ENCODE data around the gene PCGF2. TPM values are rescaled to one million over a fixed set of nuclear protein-coding genes. Genes with fewer than 3 reads are reported as not detected.

PCGF2 gene
- total and polyA plus RNA-seq, 9 of the 15 experiments (the other 6 are each of a cell fraction or from before 2014, with no cell fraction given), result 1.3 to 33.4 (median 7.0) TPM

GRCh38 chr17:38710604-38710962 is 37.6 kb downstream of the PCGF2 start:
- peaks cover 25% of the 10 kb centered on the region for H3K79me2 ChIP-seq (ENCODE audit: control insufficient read depth, insufficient read depth, low read length)
- H4K20me1 ChIP-seq (replicated peaks; ENCODE audit: control insufficient read depth, insufficient read depth, low read length), result peaks cover 8% of the 10 kb centered on the region; the same call in 1 of the 2 replicates
- FAIRE-seq (no peak), DNase-seq (ENCODE audit: extremely low read depth in 1 of 4, low spot score in 3 of 4) (no peak), ATAC-seq (peak; percentile 4; the same call in 2 of the 3 replicates)
- no peak overlapping the region for H3K4me3 ChIP-seq
- H2AFZ ChIP-seq (ENCODE audit: low read depth, low read length), result no peak overlapping the region
- intact Hi-C loops (cut with micrococcal nuclease), result no loop called here
- 65% methylated on average over 3 of the region's 3 CpGs for WGBS (ENCODE audit: insufficient coverage, low coverage, missing lambda C conversion rate)
- H3K4me2 ChIP-seq (ENCODE audit: insufficient read depth, low read length), result peak overlapping the region; percentile 20; the same call in 1 of the 2 replicates
- CTCF ChIA-PET (ENCODE audit: low intra/inter-chr PET ratio), result no interaction called here
- H3K9ac ChIP-seq (ENCODE audit: insufficient read depth in 1 of 2, low read depth in 2 of 2, low read length in 2 of 2), result peak overlapping the region in 1 of 2 experiments; percentile 83; a peak in 1 of 4 replicates
- no peaks in the 10 kb centered on the region for H3K27me3 ChIP-seq (ENCODE audit: control insufficient read depth in 2 of 2, insufficient read depth in 2 of 2, low read length in 2 of 2)
- no peak overlapping the region; the same call in 2 of the 3 replicates for H3K27ac ChIP-seq (ENCODE audit: extremely low read depth, low read depth, low read length)
- H3K9me3 ChIP-seq (replicated peaks; ENCODE audit: control insufficient read depth, insufficient read depth, low read depth, low read length), result no peaks in the 10 kb centered on the region
- TF ChIP-seq, protein P1, sequence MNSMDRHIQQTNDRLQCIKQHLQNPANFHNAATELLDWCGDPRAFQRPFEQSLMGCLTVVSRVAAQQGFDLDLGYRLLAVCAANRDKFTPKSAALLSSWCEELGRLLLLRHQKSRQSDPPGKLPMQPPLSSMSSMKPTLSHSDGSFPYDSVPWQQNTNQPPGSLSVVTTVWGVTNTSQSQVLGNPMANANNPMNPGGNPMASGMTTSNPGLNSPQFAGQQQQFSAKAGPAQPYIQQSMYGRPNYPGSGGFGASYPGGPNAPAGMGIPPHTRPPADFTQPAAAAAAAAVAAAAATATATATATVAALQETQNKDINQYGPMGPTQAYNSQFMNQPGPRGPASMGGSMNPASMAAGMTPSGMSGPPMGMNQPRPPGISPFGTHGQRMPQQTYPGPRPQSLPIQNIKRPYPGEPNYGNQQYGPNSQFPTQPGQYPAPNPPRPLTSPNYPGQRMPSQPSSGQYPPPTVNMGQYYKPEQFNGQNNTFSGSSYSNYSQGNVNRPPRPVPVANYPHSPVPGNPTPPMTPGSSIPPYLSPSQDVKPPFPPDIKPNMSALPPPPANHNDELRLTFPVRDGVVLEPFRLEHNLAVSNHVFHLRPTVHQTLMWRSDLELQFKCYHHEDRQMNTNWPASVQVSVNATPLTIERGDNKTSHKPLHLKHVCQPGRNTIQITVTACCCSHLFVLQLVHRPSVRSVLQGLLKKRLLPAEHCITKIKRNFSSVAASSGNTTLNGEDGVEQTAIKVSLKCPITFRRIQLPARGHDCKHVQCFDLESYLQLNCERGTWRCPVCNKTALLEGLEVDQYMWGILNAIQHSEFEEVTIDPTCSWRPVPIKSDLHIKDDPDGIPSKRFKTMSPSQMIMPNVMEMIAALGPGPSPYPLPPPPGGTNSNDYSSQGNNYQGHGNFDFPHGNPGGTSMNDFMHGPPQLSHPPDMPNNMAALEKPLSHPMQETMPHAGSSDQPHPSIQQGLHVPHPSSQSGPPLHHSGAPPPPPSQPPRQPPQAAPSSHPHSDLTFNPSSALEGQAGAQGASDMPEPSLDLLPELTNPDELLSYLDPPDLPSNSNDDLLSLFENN (IDR thresholded peaks at IDR 0.05; ENCODE audit: low read depth in 2 of 2, low read length in 2 of 2), result no peak
- TF ChIP-seq CSDE1 (IDR thresholded peaks at IDR 0.05) (no peak), L3MBTL2 (IDR thresholded peaks at IDR 0.05) (no peak), PTTG1 (tag; IDR thresholded peaks at IDR 0.05; ENCODE audit: low read depth) (no peak), THRA (IDR thresholded peaks at IDR 0.05) (no peak), E2F8 (IDR thresholded peaks at IDR 0.05; ENCODE audit: low read depth, partially characterized antibody) (no peak), CREB3 (tag; conservative IDR thresholded peaks at IDR 0.05; ENCODE audit: low read depth) (no peak)
- TF ChIP-seq, protein P2, sequence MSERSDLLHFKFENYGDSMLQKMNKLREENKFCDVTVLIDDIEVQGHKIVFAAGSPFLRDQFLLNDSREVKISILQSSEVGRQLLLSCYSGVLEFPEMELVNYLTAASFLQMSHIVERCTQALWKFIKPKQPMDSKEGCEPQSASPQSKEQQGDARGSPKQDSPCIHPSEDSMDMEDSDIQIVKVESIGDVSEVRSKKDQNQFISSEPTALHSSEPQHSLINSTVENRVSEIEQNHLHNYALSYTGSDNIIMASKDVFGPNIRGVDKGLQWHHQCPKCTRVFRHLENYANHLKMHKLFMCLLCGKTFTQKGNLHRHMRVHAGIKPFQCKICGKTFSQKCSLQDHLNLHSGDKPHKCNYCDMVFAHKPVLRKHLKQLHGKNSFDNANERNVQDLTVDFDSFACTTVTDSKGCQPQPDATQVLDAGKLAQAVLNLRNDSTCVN (CRISPR knock-in tag; IDR thresholded peaks at IDR 0.05), result no peak
- in situ Hi-C loops (cut with MboI), result no loop called here
- POLR2A ChIA-PET, result interaction anchor here (0.6 to 3.5 kb wide), 8 partner anchors 8 to 151 kb away, joined by 3 to 30 read pairs (median 5); no protein-coding TSS in a partner anchor
- H3K36me3 ChIP-seq (ENCODE audit: control insufficient read depth, insufficient read depth, low read length), result peaks cover 76% of the 10 kb centered on the region; the same call in 2 of the 3 replicates
- BruUV-seq (replicated peaks), result no TSS peak
- peaks cover 4% of the 10 kb centered on the region for H3K9me1 ChIP-seq (ENCODE audit: control insufficient read depth, insufficient read depth, low read length)
- peaks cover 35 to 58% of the 10 kb centered on the region in 2 experiments for H3K4me1 ChIP-seq (replicated peaks in 1 of 2; ENCODE audit: control insufficient read depth in 2 of 2, insufficient read depth in 2 of 2, low read length in 2 of 2)

Measured in K562 (cell line).